DND-41 (cell line): ENCODE measurements around the gene TRIM16.
"Not testable (repeated sequence)": the region's sequence is repeated elsewhere in the genome, so short reads cannot be mapped to it uniquely, and the experiment has no call there.

Experiments
- ATAC-seq: fragments of 200-7000 bp; cut with Tn5 transposase; 3 replicates; pipeline ENCODE4 v1.9.1; 2021; ENCODE audit warnings: low read depth; ENCODE audit not compliant: insufficient read depth
- DNase-seq: peaks from one replicate; pipeline ENCODE4 v3.0.0-alpha.2; 2020
- H2AFZ ChIP-seq: 2 replicates; pipeline ENCODE4 v1.6.0; 2012; ENCODE audit warnings: low read depth, low read length
- H3K27ac ChIP-seq: 2 replicates; pipeline ENCODE4 v1.5.1; 2012; ENCODE audit warnings: low read length, inconsistent platforms
- H3K27me3 ChIP-seq: fragments of 200-600 bp; sonication (generic); 2 replicates; pipeline ENCODE4 v1.6.0; 2012; ENCODE audit warnings: low read length, mild to moderate bottlenecking, inconsistent platforms; ENCODE audit not compliant: insufficient read depth, poor library complexity
- H3K36me3 ChIP-seq: 2 replicates; pipeline ENCODE4 v1.5.1; 2012; ENCODE audit warnings: low read length, inconsistent platforms; ENCODE audit not compliant: insufficient read depth
- H3K4me1 ChIP-seq: 2 replicates; pipeline ENCODE4 v1.5.1; 2012; ENCODE audit warnings: mild to moderate bottlenecking, low read length; ENCODE audit not compliant: insufficient read depth
- H3K4me2 ChIP-seq: 2 replicates; pipeline ENCODE4 v1.6.0; 2012; ENCODE audit warnings: mild to moderate bottlenecking, moderate library complexity, low read length, inconsistent platforms; ENCODE audit not compliant: insufficient read depth
- H3K4me3 ChIP-seq, 2 experiments: fragments of 200-600 bp in 1 of 2; shearing (Covaris generic) in 1 of 2; 2 replicates each; pipeline ENCODE4 v1.5.1; 2012 to 2016; ENCODE audit warnings: inconsistent platforms in 2 of 2, low read length in 2 of 2, mild to moderate bottlenecking in 2 of 2, low read depth in 1 of 2, moderate library complexity in 1 of 2
- H3K79me2 ChIP-seq: 2 replicates; pipeline ENCODE4 v1.6.0; 2012; ENCODE audit warnings: low read length, inconsistent platforms; ENCODE audit not compliant: insufficient read depth
- H3K9ac ChIP-seq: 2 replicates; pipeline ENCODE4 v1.6.0; 2012; ENCODE audit warnings: low read depth, mild to moderate bottlenecking, inconsistent platforms, low read length, moderate library complexity
- H3K9me3 ChIP-seq: 2 replicates; pipeline ENCODE4 v1.5.1; 2012; ENCODE audit warnings: low read length, moderate library complexity, mild to moderate bottlenecking, inconsistent platforms; ENCODE audit not compliant: insufficient read depth, severe bottlenecking
- H4K20me1 ChIP-seq: 2 replicates; pipeline ENCODE4 v1.6.0; 2012; ENCODE audit warnings: low read length; ENCODE audit not compliant: insufficient read depth

Gene TRIM16

GRCh38 chr17:15704239-15704638, 20.1 kb upstream of the TRIM16 start:
- H3K4me2 ChIP-seq, H3K27me3 ChIP-seq, H3K9ac ChIP-seq, DNase-seq, H3K27ac ChIP-seq, H3K4me1 ChIP-seq, H3K4me3 ChIP-seq, ATAC-seq, H2AFZ ChIP-seq, H4K20me1 ChIP-seq: not testable (repeated sequence)
- peaks cover 15% of the 10 kb centered on the region for H3K79me2 ChIP-seq
- H3K36me3 ChIP-seq = peaks cover 64% of the 10 kb centered on the region
- peaks cover 24% of the 10 kb centered on the region for H3K9me3 ChIP-seq

GRCh38 chr17:15699937-15700336, 15.8 kb upstream of the TRIM16 start:
- ATAC-seq = peak; percentile 35
- Histone ChIP-seq H3K4me2 (peak overlapping the region; percentile 63), H3K4me3 (peak overlapping the region; percentile 43 to 79; a peak in 3 of 4 replicates)

DNA sequence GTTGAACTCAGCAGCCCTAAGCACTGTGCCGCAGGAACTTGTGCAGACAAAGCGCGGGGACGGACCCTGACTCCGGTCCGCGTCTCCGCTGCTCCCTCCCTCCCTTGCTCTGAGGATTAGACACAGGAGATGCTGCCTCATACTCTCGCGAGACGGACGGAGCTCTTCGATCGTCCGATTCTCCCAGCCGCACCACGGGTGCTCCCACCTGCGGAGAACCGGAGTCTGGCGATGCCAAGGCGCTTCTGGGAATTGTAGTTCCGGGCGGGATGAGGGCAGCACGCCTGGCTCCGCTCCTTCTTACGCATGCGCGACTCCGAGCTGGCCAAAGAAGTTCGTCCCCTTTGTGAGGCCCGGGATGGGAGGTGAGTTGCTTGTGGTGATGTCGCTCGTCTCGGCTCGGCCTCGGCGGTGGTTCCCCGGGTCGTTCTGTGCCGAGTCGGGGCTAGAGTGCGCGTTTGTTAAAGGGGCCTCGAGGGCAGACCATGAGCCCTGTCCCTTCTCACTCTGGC, 15.4 kb upstream of the TRIM16 start, which contains the start of gene ZNF286A:
Gene ZNF286A, plus strand, starts transcription at position 340 of the 512 bp plus-strand sequence. CDS start 578 bp downstream, outside the sequence.
- H3K4me2 ChIP-seq = peak within 1 kb of the TSS; percentile 63
- H3K79me2 ChIP-seq = peaks cover 14% of the 10 kb centered on the region
- peak within 1 kb of the TSS; percentile 43 to 79 for H3K4me3 ChIP-seq
- H3K27me3 ChIP-seq, H4K20me1 ChIP-seq, H3K9me3 ChIP-seq: not testable (repeated sequence)
- H3K4me1 ChIP-seq = peaks cover 18% of the 10 kb centered on the region
- H3K36me3 ChIP-seq = peaks cover 22% of the 10 kb centered on the region
- H3K27ac ChIP-seq = peak within 1 kb of the TSS; percentile 80
- H2AFZ ChIP-seq = peak within 1 kb of the TSS; percentile 82
- DNase-seq = peak; percentile 97
- H3K9ac ChIP-seq = peak within 1 kb of the TSS; percentile 75
- ATAC-seq = peak; percentile 98

More at GRCh38 chr17:15699937-15700336, 15.8 kb upstream of the TRIM16 start:
- peaks cover 25% of the 10 kb centered on the region for H3K36me3 ChIP-seq
- not testable (repeated sequence) for DNase-seq, H3K27me3 ChIP-seq, H4K20me1 ChIP-seq, H3K9me3 ChIP-seq
- H3K4me1 ChIP-seq = peaks cover 18% of the 10 kb centered on the region
- peak overlapping the region; percentile 75 for H3K9ac ChIP-seq
- peaks cover 14% of the 10 kb centered on the region for H3K79me2 ChIP-seq
- H3K27ac ChIP-seq = peak overlapping the region; percentile 80
- H2AFZ ChIP-seq = peak overlapping the region; percentile 82

- ATAC-seq = peak; percentile 2; the same call in 2 of the 3 replicates
- Histone ChIP-seq H3K4me3 (peak overlapping the region; percentile 43 to 79), H3K9ac (peak overlapping the region; percentile 75), H2AFZ (peak overlapping the region; percentile 82), H3K36me3 (peaks cover 19% of the 10 kb centered on the region), H3K27ac (peak overlapping the region; percentile 66), H3K4me1 (peaks cover 18% of the 10 kb centered on the region), H3K4me2 (peak overlapping the region; percentile 63), H3K79me2 (peaks cover 13% of the 10 kb centered on the region)
- not testable (repeated sequence) for DNase-seq, H4K20me1 ChIP-seq, H3K9me3 ChIP-seq, H3K27me3 ChIP-seq
Measured at GRCh38 chr17:15698967-15699366, 14.9 kb upstream of the TRIM16 start.

DNA sequence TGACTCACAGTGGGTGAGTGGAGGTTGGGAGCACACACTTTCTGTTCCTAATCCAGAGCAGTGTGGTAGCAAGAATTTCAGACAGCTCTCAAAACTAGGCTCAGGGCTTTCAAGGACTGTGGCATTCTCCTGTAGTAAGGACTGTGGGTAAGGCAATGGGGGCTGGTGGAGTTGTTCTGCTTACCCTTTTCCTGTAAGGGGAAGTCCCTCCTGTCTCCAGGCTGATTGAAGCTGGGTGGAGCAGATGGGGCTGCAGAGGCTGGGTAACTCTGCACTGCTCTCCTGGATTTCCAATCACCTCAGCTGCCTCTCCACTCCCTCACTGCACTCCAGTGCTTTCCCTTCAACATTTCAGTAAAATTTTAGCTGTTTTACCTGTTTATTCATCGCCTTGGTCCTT, 3.4 kb upstream of the TRIM16 start:
- peak; percentile 62 for ATAC-seq
- not testable (repeated sequence) for H3K4me2 ChIP-seq, H3K79me2 ChIP-seq, H3K27me3 ChIP-seq, H3K9ac ChIP-seq, DNase-seq, H3K36me3 ChIP-seq, H3K9me3 ChIP-seq, H3K4me3 ChIP-seq, H4K20me1 ChIP-seq, H3K27ac ChIP-seq
- H3K4me1 ChIP-seq = peaks cover 23% of the 10 kb centered on the region
- peak overlapping the region; percentile 45; the same call in 1 of the 2 replicates for H2AFZ ChIP-seq

DNA sequence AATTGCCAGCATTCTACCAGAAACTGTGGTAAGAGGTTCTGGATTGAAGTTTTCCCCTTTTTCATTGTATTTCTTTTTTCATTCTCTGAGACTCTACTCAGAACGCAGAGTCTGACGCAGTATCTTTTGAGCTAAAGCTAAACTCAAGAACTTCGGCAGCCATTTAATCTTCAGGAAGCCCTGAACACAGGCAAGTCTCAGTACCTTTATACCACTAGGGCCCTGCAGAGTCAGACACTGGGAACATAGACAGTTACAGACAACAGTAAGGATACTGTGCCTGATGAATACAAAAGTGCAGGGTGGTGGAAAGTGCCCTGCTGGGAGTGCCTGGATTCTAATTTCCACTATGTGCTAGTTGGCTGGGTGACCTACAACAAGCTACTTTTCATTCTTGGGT, 976 bp downstream of the TRIM16 start:
- H3K9ac ChIP-seq, DNase-seq, H4K20me1 ChIP-seq: not testable (repeated sequence)

GRCh38 chr17:15675991-15676390, 8.1 kb downstream of the TRIM16 start:
- H3K79me2 ChIP-seq, H3K4me2 ChIP-seq, DNase-seq, H3K27ac ChIP-seq, H3K9ac ChIP-seq, H2AFZ ChIP-seq, H3K4me3 ChIP-seq, H3K36me3 ChIP-seq, H3K27me3 ChIP-seq, ATAC-seq, H4K20me1 ChIP-seq, H3K4me1 ChIP-seq, H3K9me3 ChIP-seq: not testable (repeated sequence)

More for the DNA sequence above, 976 bp downstream of the TRIM16 start:
- H3K9me3 ChIP-seq, H3K79me2 ChIP-seq, H3K27ac ChIP-seq, H3K27me3 ChIP-seq, ATAC-seq, H3K36me3 ChIP-seq, H2AFZ ChIP-seq: not testable (repeated sequence)
- H3K4me3 ChIP-seq = peak overlapping the region in 1 of 2 experiments; percentile 88; a peak in 2 of 4 replicates
- peaks cover 25% of the 10 kb centered on the region for H3K4me1 ChIP-seq
- peak overlapping the region; percentile 94 for H3K4me2 ChIP-seq

- not testable (repeated sequence) for ATAC-seq, H3K27ac ChIP-seq, H3K9me3 ChIP-seq, H3K27me3 ChIP-seq, DNase-seq, H3K9ac ChIP-seq, H4K20me1 ChIP-seq, H3K36me3 ChIP-seq, H3K4me2 ChIP-seq, H3K4me3 ChIP-seq, H3K4me1 ChIP-seq, H3K79me2 ChIP-seq, H2AFZ ChIP-seq
Measured at GRCh38 chr17:15674640-15675039, 9.5 kb downstream of the TRIM16 start.
